HG03064 (cell line): ENCODE measurements around the gene LIMA1.
"Not testable (repeated sequence)": the region's sequence is repeated elsewhere in the genome, so short reads cannot be mapped to it uniquely, and the experiment has no call there.

Experiments
- ATAC-seq: cut with Tn5 transposase; IDR thresholded peaks from one replicate; pipeline ENCODE4 v1.9.1; 2021; ENCODE audit warnings: low read depth; ENCODE audit not compliant: unreplicated experiment

LIMA1 gene

GRCh38 chr12:50283229-50283923 is at the start of gene LIMA1:
TSS of gene LIMA1 (minus strand) at chr12:50283520. CDS start at chr12:50248751, 34,769 bp downstream.
- ATAC-seq = peak; percentile 86

GRCh38 chr12:50331745-50332144 is 48.4 kb upstream of the LIMA1 start:
- ATAC-seq = no peak

DNA sequence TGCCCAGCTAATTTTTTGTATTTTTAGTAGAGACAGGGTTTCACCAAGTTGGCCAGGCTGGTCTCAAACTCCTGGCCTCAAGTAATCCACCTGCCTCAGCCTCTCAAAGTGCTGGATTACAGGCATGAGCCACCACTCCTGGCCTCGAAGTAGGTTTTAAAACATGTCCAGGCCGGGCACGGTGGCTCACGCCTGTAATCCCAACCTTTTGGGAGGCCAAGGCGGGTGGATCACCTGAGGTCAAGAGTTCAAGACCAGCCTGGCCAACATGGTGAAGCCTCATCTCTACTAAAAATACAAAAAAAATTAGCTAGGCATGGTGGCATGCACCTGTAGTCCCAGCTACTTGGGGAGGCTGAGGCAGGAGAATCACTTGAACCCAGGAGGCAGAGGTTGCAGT is 45.3 kb upstream of the LIMA1 start:
- not testable (repeated sequence) for ATAC-seq

- no peak for ATAC-seq
Measured at GRCh38 chr12:50326590-50327284, 43.4 kb upstream of the LIMA1 start.

DNA sequence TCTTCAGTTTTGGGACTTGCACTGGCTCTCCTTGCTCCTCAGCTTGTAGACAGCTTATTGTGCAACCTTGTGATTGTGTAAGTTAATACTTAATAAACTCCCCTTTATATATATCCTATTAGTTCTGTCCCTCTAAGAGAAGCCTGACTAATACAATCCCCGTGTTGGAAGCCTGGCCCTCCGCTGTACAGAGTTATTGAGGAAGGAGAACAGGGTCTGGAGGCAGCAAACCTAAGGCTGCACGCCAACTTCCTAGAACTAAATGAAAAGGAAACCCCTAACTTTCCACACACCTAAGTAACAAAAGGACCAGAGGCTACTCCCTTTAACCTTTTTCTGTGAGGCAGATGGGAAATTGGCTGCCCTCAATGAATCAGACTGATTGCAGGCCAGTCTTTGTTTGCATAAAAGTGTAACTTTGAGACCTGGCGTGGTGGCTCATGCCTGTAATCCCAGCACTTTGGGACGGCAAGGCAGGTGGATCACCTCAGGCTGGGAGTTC is 42.6 kb upstream of the LIMA1 start:
- ATAC-seq = no peak

DNA sequence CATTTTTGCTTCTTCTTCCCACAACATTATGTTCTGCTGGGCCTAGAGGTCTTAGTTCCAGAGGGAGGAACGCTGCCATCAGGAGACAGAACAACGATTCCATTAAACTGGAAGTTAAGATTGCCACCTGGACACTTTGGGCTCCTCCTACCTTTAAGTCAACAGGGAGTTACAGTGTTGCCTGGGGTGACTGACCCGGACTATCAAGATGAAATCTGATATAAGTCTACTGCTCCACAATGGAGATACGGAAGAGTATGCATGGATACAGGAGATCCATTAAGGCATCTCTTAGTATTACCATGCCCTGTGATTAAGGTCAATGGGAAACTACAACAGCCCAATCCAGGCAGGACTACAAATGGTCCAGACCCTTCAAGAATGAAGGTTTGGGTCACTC is 41.5 kb upstream of the LIMA1 start:
- ATAC-seq = not testable (repeated sequence)

DNA sequence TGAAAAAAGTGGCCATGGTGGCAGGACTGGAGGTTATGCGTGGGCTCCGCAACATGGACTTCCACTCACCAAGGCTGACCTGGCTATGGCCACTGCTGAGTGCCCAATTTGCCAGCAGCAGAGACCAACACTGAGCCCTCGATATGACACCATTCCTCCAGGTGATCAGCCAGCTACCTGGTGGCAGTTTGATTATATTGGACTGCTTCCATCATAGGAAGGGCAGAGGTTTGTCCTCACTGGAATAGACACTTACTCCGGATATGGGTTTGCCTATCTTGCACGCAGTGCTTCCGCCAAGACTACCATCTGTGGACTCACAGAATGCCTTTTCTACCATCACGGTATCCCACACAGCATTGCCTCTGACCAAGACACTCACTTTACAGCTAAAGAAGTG is 40.8 kb upstream of the LIMA1 start:
- not testable (repeated sequence) for ATAC-seq

GRCh38 chr12:50322206-50322605 is 38.9 kb upstream of the LIMA1 start:
- ATAC-seq = no peak

GRCh38 chr12:50317203-50317602 is 33.9 kb upstream of the LIMA1 start:
- no peak for ATAC-seq

DNA sequence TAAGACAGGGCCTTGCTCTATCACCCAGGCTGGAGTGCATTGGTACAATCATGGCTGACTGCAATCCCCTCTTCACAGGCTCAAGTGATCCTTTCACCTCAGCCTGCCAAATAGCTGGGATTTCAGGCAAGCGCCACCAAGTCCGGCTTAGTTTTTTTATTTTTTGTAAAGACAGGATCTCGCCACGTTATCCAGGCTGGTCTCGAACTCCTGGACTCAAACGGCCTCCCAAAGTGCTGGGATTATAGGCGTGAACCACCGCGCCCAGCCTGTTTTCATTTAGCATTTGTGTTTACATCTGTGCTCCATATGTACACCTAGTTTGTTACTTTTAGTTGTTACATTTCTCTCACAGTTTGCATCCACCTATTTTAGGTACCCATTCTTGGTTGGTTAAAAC is 32.5 kb upstream of the LIMA1 start:
- no peak for ATAC-seq

DNA sequence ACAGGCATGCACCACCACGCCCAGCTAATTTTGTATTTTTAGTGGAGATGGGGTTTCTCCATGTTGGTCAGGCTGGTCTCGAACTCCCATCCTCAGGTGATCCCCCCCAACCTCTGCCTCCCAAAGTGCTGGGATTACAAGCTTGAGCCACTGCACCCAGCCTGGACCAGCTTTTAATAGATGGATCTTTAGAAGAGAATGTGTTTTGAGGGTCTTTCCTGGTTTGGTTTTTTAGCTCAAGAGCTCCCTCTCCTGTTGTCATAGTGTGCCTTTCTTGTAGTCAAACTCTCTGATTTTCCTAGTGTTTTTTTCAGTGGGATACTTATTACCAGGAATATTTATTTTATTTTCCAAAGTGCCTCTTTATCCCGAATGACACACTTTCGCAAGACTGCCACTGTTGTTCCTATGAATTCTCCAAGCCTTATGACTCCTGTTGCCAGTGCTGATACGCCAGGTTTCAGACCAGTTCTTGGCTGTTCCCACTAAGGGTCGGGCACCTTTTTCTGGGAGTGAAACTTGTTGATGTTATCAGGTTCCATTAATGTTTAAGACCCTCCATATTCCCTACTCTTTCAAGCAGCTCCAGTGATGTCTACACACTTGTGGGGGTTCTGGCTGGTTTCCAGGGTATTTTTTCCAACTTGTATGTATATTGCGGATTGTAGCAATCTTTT is 31.5 kb upstream of the LIMA1 start:
- ATAC-seq = no peak

GRCh38 chr12:50313971-50314370 is 30.7 kb upstream of the LIMA1 start:
- not testable (repeated sequence) for ATAC-seq

DNA sequence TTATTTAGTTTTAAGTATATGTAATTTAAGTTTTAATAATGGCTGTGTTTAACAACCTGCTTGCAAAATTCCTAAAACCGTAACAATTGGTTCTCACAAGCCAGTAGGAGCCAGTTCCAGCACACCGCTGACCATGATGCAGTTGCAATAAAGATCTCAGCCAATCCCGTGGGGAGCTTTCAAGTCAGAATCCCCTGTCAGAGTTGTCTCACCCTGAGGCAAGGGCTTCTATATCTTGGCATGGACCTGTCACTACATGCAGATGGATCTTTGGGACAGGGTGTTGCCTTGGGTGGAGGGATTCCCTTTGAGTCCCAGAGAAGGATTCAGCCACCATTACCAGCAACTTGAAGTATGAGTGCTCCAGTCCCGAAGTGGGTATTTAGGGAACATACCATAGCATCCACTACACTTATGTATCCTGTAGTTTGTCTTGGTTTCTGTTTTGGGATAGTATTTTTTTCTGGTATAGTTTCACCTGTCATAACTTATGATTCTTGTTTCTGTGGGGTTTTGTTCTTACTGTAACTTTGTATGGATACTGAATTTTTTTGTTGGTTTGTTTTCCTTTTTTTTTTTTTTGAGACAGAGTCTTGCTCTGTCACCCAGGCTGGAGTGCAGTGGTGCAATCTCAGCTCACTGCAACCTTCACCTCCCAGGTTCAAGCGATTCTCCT is 30.1 kb upstream of the LIMA1 start:
- ATAC-seq = no peak

GRCh38 chr12:50311858-50312609 is 28.7 kb upstream of the LIMA1 start:
- not testable (repeated sequence) for ATAC-seq

GRCh38 chr12:50309950-50310349 is 26.6 kb upstream of the LIMA1 start:
- ATAC-seq = no peak

GRCh38 chr12:50302686-50303085 is 19.4 kb upstream of the LIMA1 start:
- no peak for ATAC-seq

DNA sequence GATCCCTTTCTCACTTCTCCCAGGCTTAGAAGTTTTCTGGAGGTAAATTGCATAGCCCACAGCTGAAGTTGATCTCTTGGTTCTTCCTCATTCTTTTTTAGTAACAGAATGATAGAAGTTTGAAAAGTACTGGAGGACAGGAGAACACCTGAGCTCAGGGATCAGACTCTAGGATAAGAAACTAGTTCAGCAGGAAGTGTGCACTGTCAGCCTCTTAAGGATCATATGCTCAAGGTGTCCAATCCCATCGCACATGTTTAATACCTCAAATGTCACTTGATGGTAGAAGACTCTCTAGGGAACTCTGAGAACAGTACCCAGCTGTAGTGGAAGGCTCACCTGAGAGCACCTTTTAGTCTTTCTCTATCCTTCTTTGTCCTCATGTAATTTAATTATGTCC is 14.7 kb upstream of the LIMA1 start:
- ATAC-seq = no peak

DNA sequence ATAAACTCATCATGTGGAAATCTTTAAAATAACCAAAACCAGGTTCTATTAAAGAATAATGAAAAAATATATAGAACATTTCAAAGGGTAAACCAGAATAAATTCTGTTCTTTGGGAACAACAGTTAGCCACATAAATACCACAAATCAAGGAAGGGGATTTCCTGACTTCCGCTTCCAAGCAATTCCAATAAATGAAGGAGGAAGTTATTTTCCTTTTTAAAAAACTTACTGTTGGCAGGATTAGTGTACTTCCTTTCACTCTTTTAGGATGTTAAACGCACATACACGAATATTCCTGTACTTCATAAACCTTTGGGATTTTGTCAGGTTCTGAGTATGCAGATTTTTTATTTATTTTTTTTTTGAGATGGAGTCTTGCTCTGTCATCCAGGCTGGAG is 13.7 kb upstream of the LIMA1 start:
- ATAC-seq = no peak

DNA sequence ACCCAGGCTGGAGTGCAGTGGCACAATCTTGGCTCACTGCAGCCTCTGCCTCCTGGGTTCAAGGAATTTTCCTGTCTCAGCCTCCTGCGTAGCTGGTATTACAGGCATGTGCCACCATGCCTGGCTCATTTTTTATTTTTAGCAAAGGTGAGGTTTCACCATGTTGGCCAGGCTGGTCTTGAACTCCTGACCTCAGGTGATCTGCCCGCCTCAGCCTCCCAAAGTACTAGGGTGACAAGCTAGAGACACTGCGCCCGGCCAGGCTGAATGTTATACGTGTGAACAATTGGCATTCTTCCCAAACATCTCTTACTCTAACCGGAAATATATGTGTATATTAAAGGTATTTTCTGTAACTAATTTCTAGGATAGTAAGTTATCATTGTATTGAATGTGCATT is 13.2 kb upstream of the LIMA1 start:
- no peak for ATAC-seq

DNA sequence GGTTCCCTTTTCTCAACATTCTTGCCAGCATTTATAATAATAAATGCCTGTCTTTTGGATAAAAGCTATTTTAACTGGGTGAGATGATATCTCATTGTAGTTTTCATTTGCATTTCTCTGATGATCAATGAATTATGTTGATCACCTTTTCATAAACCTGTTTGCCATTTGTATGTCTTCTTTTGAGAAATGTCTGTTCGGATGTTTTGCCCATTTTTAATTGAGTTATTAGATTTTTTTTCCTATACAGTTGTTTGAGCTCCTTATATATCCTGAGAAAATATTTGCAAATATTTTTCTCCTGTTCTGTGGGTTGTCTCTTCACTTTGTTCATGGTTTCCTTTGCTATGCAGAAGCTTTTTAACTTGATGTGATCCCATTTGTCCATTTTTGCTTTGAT is 8.1 kb upstream of the LIMA1 start:
- no peak for ATAC-seq
